ENCODE measurements around the gene TMEM175. TPM values are rescaled to one million over a fixed set of nuclear protein-coding genes. Genes with fewer than 3 reads are reported as not detected.

The TMEM175 gene
- total and polyA plus RNA-seq, 12 donors = 15.6 to 49.6 (median 19.0) TPM

- no peak overlapping the region for H3K4me3 ChIP-seq
- DNase-seq = no peak
- ATAC-seq = peak in 1 of 8 donors; percentile 28
- intact Hi-C loops (cut with DNase I) = no loop called here
- H3K4me1 ChIP-seq = peaks cover 0 to 15% (median 0%) of the 10 kb centered on the region in 9 donors
- H3K27ac ChIP-seq = peak overlapping the region in 1 of 10 donors; percentile 47
- no peak for TF ChIP-seq CTCF (IDR thresholded peaks at IDR 0.05)
- no peaks in the 10 kb centered on the region for H3K9me3 ChIP-seq
- H3K36me3 ChIP-seq = no peaks in the 10 kb centered on the region
- 50 to 52% methylated on average over 20 of the region's 20 CpGs for WGBS, 2 donors
- no peaks in the 10 kb centered on the region for H3K27me3 ChIP-seq
Observed at GRCh38 chr4:978957-979701, 46.9 kb downstream of the TMEM175 start.

- ATAC-seq = no peak
- no peaks in the 10 kb centered on the region for H3K36me3 ChIP-seq
- no peaks in the 10 kb centered on the region for H3K27me3 ChIP-seq
- no peak for DNase-seq
- no peak overlapping the region for H3K4me3 ChIP-seq
- H3K4me1 ChIP-seq = peaks cover 2 to 30% (median 20%) of the 10 kb centered on the region in 9 donors
- no peak overlapping the region for H3K27ac ChIP-seq
- intact Hi-C loops (cut with DNase I) = no loop called here
- no peaks in the 10 kb centered on the region for H3K9me3 ChIP-seq
- TF ChIP-seq CTCF (IDR thresholded peaks at IDR 0.05) = no peak
- 93 to 94% methylated on average over 17 of the region's 17 CpGs for WGBS, 2 donors
Observed at GRCh38 chr4:982291-982690, 50.0 kb downstream of the TMEM175 start.

- TF ChIP-seq CTCF (IDR thresholded peaks at IDR 0.05) = no peak
- H3K36me3 ChIP-seq = no peaks in the 10 kb centered on the region
- ATAC-seq (no peak), DNase-seq (no peak)
- WGBS, 2 donors = 95 to 97% methylated on average over 15 of the region's 15 CpGs
- H3K4me1 ChIP-seq = peaks cover 4 to 35% (median 25%) of the 10 kb centered on the region in 9 donors
- H3K9me3 ChIP-seq = no peaks in the 10 kb centered on the region
- no peak overlapping the region for H3K27ac ChIP-seq
- no peaks in the 10 kb centered on the region for H3K27me3 ChIP-seq
- intact Hi-C loops (cut with DNase I) = no loop called here
- H3K4me3 ChIP-seq = no peak overlapping the region
Observed at GRCh38 chr4:982814-983213, 50.6 kb downstream of the TMEM175 start.

- no peak overlapping the region for H3K27ac ChIP-seq
- 84 to 86% methylated on average over 15 of the region's 15 CpGs for WGBS, 2 donors
- intact Hi-C loops (cut with DNase I) = no loop called here
- no peaks in the 10 kb centered on the region for H3K27me3 ChIP-seq
- H3K9me3 ChIP-seq = no peaks in the 10 kb centered on the region
- TF ChIP-seq CTCF (IDR thresholded peaks at IDR 0.05) = no peak
- ATAC-seq (no peak), DNase-seq (no peak)
- H3K4me1 ChIP-seq = peaks cover 4 to 32% (median 28%) of the 10 kb centered on the region in 9 donors
- peaks cover 0 to under 1% (median 0%) of the 10 kb centered on the region in 9 donors for H3K36me3 ChIP-seq
- peak overlapping the region in 8 of 10 donors; percentile 2 to 37 (median 29) for H3K4me3 ChIP-seq
Observed at GRCh38 chr4:984336-985054, 52.2 kb downstream of the TMEM175 start.
